ENCODE results near the gene KLRC3.
"Not testable (repeated sequence)": the region's sequence is repeated elsewhere in the genome, so short reads cannot be mapped to it uniquely, and the experiment has no call there.

KLRC3 gene

GRCh38 chr12:10406725-10407124, 13.7 kb downstream of the KLRC3 start:
- H3K27ac ChIP-seq: no peak overlapping the region
- DNase-seq (ENCODE audit: low spot score): no peak
- TF ChIP-seq CTCF (IDR thresholded peaks at IDR 0.05): no peak
- H3K4me3 ChIP-seq: no peak overlapping the region

- Histone ChIP-seq H3K4me3 (no peak overlapping the region), H3K27ac (no peak overlapping the region)
- no peak for DNase-seq (ENCODE audit: low spot score)
- no peak for TF ChIP-seq CTCF (IDR thresholded peaks at IDR 0.05)
Observed at GRCh38 chr12:10405294-10405693, 15.1 kb downstream of the KLRC3 start.

- no peak overlapping the region for H3K27ac ChIP-seq
- DNase-seq (ENCODE audit: low spot score): no peak
- H3K4me3 ChIP-seq: no peak overlapping the region
- no peak for TF ChIP-seq CTCF (IDR thresholded peaks at IDR 0.05)
Observed at GRCh38 chr12:10404798-10405197, 15.6 kb downstream of the KLRC3 start.

GRCh38 chr12:10400829-10401228, 19.6 kb downstream of the KLRC3 start:
- TF ChIP-seq CTCF (IDR thresholded peaks at IDR 0.05): no peak
- no peak overlapping the region for H3K27ac ChIP-seq
- H3K4me3 ChIP-seq: no peak overlapping the region
- DNase-seq (ENCODE audit: low spot score): no peak

- H3K27ac ChIP-seq: no peak overlapping the region
- no peak for DNase-seq (ENCODE audit: low spot score)
- TF ChIP-seq CTCF (IDR thresholded peaks at IDR 0.05): no peak
- H3K4me3 ChIP-seq: no peak overlapping the region
Observed at GRCh38 chr12:10398168-10398567, 22.2 kb downstream of the KLRC3 start.

GRCh38 chr12:10397296-10397695, 23.1 kb downstream of the KLRC3 start:
- DNase-seq (ENCODE audit: low spot score): no peak
- TF ChIP-seq CTCF (IDR thresholded peaks at IDR 0.05): no peak
- Histone ChIP-seq H3K4me3 (no peak overlapping the region), H3K27ac (no peak overlapping the region)

- not testable (repeated sequence) for H3K27ac ChIP-seq; DNase-seq (ENCODE audit: low spot score); H3K4me3 ChIP-seq
Observed at GRCh38 chr12:10396176-10396575, 24.2 kb downstream of the KLRC3 start.
